OCI-M2 (cell line): ENCODE results near the gene NFATC2.

Experiments used
- DNase-seq: peaks from one replicate; lab custom pipeline; 2025; ENCODE audit not compliant: unreplicated experiment; lab: John Stamatoyannopoulos, UW

The NFATC2 gene

DNA sequence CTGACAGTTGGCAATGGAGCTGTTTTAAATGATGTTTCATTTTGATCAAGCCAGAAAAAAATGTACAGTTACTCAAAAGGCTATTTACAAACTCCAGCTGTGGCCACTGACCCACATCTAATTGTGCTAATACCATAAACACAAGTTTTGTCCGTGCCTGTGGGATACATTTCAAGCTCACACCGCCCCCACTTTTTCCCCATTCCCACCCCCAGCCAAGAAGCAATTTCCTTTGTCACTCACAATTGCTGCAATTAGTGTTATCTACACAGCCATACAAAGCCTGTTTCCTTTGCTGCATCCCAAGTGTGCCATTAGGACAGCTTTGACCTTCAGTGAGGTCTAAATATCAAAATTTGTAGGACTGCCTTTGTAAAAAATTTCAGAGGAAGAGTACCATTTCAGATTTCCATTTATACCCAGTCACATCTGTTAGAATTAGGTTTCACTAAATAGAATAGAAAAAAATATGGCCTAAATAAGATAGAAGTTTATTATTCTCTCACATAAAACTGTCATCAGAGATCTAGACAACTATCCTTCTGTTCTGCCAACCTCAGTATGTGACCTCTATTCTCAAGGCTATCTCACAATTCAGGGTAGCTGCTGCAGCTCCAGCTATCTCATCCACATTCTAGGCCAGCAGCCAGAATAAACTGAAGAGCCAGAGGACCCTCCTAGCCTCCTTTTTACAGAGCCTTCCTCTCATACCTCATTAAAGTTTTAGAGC is 202.6 kb downstream of the NFATC2 start:
- DNase-seq, result no peak

GRCh38 chr20:51338692-51339440 is 203.7 kb downstream of the NFATC2 start:
- DNase-seq, result no peak

GRCh38 chr20:51337126-51337805 is 205.3 kb downstream of the NFATC2 start:
- no peak for DNase-seq
